HG02642 (cell line): Measurements from ENCODE around the gene DENR.
"Not testable (repeated sequence)": the region's sequence is repeated elsewhere in the genome, so short reads cannot be mapped to it uniquely, and the experiment has no call there.

ENCODE experiments used
- ATAC-seq: cut with Tn5 transposase; IDR thresholded peaks from one replicate; pipeline ENCODE4 v1.9.1; 2021; ENCODE audit warnings: mild to moderate bottlenecking; ENCODE audit not compliant: unreplicated experiment, poor library complexity

The DENR gene, protein sequence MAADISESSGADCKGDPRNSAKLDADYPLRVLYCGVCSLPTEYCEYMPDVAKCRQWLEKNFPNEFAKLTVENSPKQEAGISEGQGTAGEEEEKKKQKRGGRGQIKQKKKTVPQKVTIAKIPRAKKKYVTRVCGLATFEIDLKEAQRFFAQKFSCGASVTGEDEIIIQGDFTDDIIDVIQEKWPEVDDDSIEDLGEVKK

DNA sequence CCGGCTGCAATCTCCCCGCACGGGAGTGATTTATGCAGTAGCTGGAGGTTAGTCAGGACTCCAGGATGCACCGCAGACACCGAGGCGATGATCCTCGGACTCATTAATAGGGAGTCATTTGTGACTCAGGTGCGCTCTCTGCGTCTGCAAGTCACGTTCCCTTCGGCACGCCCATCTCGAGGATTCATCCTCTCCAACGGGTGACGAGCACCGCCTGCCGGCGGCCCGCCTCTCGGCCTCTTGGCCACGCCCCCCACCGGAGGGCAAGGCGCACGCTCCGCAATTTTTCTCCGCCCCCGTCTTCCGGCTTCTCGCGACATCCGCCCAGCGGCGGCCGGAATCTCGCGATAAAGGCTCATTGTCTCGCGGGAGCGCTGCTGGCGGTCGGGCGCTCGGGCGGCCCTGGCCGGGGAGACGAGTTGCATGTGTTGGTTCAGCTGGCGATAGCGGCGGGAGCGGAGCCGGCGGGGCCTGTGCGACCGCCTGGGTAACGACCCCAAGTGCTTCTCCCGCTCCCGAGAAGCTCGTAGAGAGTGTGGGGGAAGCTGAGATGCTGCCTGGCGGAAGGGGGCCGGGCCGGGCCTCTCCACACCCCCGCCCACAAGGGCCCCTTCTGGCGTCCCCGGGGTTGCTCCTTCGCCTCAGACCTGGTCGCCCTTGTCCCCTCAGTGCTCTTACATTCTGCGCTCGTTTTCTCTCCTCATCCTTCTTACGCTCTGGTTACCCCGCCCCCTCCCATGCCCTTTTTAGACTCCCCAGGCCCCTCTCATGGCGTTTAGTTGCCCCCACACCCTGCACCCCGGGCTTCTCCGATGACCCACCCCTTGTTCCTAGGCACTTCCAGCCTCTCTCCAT, at the start of gene DENR:
Gene DENR (plus strand): TSS at position 361 of the 855 bp plus-strand sequence. CDS start 878 bp downstream, outside the sequence.
- peak; percentile 95 for ATAC-seq

DNA sequence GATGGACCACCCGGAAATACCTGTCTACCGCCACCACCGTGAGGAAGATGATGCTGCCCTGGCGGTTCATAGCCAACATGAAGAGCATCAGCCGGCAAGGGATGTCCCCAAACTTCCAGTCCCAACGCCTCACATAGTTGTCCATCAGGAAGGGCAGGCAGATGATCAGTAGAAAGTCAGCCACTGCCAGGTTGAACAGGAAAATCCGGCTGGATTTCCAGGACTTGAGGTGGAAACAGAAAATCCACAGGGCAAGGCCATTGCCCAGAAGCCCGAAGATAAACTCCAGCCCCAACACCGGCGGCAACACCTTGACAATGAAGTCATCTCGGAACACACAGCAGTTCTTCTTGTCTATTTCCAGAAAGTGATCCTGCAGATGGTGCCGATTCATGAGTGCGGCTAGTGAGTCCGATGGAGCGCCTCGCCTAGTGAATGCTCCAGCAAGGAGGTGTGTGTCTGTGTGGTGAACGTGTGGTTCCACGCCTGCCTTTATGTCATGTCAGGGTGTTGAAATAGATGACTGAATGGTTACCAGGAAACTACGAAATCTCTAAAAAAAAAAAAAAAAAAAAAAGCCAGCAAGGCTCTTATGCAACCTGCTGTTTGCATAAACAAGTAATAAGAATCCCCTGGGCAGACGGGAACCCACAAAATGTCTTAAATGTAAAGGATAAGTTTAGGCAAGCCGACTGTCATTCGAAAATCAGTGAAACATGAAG, 49.6 kb upstream of the DENR start, which contains the start of gene HCAR2:
Gene HCAR2 (minus strand): TSS at position 468 of the 722 bp plus-strand sequence. CDS start 74 bp downstream, at position 394.
- ATAC-seq, result not testable (repeated sequence)

DNA sequence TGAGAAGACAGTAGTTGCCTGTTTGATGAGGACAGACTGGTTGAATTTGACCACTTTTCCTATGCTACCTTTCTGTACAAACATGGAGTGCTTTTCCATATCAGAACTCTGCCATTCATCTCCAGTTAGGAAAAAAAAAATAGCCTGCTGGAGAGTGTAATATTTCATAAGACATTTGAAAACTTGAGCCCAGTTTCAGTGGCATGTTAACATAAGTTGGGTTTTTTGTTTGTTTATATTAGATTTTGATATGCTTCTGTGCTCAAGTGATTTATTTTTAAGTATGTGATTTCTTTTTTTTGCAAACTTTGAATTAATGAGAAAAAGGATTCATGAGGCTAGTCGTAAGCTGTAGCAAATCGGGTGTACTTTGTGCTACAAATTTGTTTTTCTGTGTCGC, 48.8 kb upstream of the DENR start:
- ATAC-seq, result not testable (repeated sequence)

DNA sequence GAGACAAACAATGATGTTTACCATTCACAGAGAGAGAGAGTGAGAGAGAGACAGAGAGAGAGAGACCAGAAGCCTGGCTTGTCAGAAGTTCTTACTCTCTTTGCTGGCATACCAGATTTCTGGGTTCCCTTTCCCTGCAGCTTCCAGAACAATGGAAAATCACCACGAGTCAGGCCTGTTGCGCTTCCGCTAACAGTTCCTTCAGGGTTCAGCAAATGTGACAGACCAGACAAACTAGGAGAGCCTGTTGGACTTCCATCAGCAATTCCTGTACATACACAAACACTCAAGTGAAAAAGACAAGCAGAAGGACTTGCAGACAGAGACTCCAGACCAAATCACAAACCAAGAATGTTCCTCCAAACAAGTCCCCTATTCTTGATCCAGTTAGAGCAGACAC, 43.3 kb upstream of the DENR start:
- ATAC-seq, result not testable (repeated sequence)

DNA sequence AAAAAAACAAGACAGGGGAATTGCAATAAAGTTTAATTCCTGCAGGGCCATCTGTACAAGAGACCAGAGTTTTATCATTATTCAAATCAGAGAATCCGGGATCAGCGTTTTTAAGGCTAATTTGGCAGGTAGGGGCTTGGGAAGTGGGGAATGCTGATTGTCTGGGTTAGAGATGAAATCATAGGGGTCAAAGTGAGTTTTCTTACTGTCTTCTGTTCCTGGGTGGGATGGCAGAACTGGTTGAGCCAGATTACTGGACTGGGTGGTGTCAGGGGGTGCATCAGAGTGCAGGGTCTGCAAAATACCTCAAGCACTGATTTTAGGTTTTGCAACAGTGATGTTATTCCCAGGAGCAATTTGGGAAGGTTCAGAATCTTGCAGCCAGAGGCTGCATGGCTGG, 42.3 kb upstream of the DENR start:
- not testable (repeated sequence) for ATAC-seq

DNA sequence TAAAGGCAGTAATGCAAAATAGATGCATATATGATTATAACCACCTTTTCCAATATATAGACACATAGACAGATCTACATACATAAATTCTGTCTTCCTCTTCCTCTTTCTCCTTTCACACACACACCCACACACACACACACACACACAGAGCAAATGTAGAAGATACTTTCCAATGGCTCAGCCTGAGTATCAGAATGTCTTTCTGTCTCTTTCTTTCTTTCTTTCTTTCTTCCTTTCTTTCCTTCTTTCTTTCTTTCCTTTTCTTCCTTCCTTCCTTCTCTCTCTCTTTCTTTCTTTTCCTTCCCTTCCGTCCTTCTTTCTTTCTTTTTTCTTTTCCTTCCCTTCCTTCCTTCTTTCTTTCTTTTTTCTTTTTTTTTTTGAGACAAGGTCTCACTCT, 41.4 kb upstream of the DENR start:
- ATAC-seq, result not testable (repeated sequence)

DNA sequence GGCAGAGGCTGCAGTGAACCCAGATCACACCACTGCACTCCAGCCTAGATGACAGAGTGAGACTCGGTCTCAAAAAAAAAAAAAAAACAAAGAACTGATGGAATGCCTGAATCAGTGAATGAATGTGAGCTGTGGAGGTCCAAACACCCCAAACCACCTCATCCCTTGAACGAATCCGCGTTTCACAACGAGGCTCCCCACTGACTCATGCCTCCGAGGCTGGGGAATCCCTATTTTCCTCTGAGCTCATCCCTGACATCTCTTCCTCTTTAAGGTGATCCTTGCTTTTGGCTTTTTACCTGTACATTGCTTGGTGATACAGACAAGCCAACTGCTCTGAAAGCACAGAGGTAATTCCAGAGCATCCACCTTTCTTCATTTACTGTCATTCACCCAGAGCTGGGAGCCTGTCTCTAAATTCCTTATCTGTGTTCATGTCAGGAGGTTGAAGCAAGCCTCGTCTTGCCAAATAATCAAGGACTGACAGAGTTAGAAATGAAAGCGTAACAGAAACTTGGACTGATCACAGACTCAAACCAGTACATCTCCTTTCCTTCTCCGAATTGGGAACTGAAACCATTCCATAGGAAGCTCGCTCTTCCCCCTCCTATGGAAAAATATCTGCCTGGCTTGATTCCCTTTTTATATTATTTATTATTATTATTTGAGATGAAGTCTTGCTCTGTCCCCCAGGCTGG, 39.0 kb upstream of the DENR start:
- not testable (repeated sequence) for ATAC-seq

DNA sequence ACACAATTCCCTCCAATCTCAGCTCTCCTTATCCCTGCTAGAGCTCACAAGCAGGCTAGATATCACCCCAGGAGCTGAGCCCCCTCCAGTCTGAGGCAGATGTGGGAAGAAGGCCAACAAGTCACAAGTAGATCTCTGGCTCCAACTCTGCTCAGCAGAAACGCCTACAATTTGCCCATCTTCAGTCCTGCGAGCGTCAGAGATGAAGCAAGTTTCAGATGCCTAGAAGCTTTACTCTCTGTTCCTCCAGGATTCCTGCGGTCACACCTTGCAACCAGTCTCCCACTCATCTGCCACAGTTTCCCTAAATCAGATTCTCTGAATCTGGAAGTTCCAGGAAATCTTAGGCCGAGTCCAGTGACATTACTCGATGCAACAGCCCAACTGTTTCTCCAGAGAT, 37.4 kb upstream of the DENR start:
- ATAC-seq, result not testable (repeated sequence)

DNA sequence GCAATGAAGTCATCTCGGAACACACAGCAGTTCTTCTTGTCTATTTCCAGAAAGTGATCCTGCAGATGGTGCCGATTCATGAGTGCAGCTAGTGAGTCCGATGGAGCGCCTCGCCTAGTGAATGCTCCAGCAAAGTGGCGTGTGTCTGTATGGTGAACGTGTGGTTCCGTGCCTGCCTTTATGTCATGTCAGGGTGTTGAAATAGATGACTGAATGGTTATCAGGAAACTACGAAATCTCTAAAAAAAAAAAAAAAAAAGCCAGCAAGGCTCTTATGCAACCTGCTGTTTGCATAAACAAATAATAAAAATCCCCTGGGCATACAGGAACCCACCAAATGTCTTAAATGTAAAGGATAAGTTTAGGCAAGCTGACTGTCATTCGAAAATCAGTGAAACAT, 36.0 kb upstream of the DENR start, which contains the start of gene HCAR3:
Gene HCAR3 (minus strand): TSS at position 154 of the 400 bp plus-strand sequence. CDS start 74 bp downstream, at position 80.
- not testable (repeated sequence) for ATAC-seq

DNA sequence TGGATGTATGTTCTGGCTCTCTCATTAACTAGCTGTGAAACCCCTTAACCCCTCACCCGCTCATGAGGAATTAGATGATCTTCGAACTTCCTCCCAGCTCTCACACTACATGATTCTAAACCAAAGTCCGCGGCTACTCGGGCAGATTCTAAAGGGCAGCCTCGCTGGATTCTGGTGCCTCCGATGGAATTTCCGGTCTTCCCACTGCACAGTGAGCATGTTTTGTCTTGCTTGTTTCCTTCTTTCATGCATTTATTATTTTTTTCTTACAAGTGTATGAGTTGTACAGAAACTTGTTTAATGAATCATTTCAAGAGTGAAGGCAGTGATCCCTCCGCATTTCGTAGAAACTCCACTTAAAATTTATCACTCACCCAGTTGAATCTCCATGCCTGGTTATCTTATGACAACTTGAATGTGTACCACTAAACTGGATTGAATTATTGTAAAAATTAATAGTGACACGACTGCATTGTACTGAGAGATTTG, 31.5 kb upstream of the DENR start:
- ATAC-seq, result no peak

DNA sequence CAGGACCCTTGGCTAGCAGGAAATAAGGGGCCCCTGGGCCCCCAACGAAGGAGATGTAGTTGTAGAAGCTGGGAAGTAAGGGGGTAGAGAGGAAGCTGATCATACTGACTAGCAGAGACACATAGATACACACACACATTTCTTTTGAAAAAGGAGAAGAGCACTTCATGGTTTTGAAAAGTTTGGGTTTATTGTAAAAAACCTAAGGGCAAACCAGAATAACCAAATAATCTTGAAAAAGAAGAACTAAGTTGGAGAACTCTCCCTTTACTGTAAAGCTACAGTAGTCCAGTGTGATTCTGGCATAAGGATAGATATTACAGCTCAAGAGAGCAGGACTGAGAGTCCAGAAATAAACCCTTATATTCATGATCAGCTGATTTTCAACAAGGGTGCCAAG, 30.2 kb upstream of the DENR start:
- no peak for ATAC-seq

DNA sequence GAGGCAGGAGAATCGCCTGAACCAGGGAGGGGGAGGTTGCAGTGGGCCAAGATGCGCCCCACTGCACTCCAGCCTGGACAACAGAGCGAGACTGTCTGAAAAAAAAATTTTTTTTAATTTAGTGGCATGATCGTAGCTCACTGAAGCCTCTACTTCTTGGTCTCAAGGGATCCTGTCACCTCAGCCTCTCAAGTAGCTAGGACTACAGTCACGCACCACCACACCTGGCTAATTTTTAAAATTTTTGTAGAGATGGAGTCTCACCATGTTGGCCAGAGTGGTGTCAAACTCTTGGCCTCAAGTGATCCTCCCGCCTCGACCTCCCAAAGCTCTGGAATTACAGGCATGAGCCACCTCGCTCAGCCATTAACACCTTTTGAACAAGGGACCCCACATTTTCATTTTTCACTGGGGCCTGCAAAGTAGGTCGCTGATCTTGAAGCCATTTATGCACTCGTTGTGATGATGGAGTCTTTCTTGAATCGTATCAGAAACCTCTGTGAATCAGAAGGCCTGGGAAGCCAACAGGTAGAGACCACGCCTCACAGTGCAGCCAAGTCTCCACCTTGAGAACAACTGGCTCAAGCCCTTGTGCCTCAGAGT, 27.9 kb upstream of the DENR start:
- ATAC-seq, result no peak

DNA sequence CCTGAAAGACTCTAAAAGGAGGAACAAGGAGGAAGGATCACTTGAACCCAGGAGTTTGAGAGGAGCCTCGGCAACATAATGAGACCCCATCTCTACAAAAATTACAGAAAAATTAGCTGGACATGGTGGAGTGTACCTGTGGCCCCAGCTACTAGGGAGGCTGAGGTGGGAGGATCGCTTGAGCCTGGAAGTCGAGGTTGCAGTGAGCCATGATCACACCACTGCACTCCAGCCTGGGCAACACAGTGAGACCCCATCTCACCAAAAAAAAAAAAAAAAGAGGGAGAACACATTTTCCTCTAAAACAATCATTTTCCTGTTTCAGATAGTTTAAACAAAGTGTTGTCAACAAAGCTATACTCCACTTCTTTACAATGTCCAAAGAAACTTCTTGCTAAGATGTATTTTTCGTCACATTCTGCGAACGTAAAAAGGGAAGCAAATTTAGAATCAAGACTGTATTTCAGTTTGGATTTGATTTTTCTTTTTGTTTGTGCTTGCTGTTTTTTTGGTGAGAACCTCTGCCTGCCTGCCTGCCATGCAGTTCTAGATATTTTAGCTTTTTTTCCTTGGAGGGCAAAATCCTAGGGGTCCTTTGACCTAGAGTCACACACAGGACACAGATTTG, 27.1 kb upstream of the DENR start:
- ATAC-seq, result no peak

DNA sequence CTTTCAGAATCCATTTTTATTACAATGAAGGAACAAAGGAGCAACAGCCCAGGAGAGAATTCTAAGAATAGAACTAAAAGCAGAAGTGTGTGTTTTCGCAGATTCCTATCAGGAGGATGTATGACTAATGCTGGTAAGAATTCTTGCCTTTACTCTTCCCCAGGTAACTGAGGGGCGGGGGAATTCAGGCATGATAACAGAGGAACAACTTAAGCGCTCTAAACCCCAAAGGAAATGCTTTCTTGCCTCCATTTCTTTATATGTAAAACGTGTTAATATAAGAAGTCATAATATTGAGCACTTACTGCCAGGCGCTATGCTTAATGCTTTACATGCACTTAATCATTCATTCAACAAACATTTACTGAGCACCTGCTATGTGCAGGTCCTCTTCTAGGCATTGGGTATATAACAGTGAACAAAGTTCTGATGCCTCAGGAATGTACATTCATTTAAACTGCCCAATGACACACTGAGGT, 26.5 kb upstream of the DENR start:
- ATAC-seq, result no peak

DNA sequence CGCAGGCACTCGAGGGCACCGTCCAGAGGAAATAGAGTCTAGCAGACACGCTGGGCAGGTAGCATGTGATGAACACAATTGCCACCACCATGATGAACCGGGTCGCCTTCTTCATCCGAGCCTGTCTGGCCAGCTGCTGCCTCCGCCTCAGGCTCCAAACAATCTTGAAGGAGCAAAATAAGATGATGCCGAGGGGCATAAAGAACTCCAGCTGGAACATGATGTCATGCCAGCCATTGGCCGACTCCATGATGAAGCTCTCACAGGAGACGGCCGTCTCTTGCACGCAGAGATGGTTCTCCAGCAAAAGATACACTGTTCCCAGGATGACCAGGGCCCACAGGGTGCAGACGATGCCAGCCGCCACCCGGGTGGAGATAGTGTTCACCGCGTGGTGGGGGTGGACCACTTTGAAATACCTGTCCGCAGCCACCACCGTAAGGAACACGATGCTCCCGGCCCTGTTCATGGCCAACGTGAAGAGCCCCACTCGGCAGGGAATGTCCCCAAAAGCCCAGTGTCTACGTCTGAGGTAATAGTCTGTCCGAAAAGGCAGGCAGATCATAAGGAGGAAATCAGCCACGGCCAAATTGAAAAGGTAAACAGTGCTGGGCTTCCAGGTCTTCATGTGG, 22.9 kb upstream of the DENR start:
- no peak for ATAC-seq

DNA sequence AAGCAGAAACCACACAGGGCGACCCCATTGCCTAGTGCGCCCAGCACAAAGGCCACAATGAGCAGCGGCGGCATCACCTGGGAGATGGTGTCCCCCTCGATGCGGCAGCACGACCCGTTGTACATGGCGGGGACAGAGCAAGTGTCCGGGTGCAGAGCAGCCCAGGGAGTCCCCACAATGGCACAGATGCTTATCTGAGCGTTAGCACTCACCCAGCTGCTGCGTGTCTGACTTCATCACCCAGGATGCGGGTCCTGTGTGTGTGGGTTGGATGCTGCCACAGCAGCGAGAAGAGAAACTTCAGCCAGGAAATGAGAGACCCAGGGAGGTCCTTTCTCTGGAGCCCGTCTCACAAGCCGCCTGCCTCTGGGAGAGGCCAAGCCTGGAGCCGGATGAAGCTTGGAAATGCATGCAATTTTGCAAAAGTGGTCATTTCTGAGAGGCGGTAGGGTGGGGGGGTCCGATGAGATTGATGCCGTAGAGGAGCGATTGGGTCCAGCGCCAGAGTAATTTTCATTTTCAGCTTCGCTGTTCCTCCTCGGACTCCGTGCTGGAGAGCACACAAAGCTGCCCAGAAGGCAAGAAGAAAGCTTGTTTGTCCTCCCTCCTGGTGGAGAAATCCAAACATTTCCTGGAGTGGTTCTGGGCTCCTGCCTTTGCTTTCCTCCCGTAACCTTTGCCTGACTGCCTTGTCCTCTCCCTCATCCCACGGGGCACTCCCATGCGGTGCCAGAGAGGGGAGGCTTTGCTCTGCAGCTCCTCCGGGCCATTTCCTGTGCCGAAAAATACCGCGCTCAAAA, 22.2 kb upstream of the DENR start, which contains the start of gene HCAR1:
Gene HCAR1 (minus strand): TSS at position 630 of the 800 bp plus-strand sequence. CDS start 505 bp downstream, at position 125.
- no peak for ATAC-seq

DNA sequence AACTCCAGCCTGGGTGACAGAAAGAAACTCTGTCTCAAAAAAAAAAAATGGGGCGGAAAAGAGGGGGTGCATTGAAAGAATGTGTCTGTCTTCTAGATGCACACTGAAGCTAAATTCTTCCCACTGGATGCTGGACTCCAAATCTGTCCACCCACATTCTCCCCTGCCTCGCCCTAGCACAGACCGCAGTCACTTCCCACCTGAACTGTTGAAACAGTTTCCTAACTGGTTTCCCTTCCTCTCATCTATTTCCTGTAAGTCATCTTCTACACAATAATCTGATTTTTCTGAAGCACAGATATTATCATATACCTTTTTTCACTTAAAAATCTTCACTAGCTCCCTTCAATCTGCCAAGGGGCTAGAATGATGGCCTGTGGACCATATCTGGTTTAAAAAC, 20.5 kb upstream of the DENR start:
- ATAC-seq, result no peak

DNA sequence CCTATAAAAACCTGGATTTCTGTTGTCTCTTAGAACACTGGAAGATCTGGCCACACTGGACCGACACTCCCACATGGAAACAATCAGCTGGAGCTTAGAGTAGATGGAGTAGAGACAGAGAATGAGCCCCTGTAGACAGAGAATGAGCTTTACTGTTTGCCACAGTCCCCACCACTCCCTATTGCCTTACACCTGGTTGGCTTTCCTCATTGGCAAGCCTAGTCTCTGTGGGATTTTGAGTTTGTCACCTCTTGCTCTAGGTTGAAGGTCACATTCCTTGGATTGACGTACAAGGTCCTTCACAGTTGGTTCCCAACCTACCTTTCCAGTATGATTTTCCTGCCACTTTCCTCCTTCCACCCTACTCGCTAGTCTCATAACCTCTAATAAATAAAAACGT, 20.0 kb upstream of the DENR start:
- ATAC-seq, result no peak
